ENCODE measurements around the gene CMTM4. TPM values are rescaled to one million over a fixed set of nuclear protein-coding genes. Genes with fewer than 3 reads are reported as not detected.
"Not testable (repeated sequence)": the region's sequence is repeated elsewhere in the genome, so short reads cannot be mapped to it uniquely, and the experiment has no call there.

Gene CMTM4
- total RNA-seq, 1 donor from 2014 or later: 13.1 TPM

- ATAC-seq: no peak
Observed at GRCh38 chr16:66614161-66614802, 82.3 kb downstream of the CMTM4 start.

DNA sequence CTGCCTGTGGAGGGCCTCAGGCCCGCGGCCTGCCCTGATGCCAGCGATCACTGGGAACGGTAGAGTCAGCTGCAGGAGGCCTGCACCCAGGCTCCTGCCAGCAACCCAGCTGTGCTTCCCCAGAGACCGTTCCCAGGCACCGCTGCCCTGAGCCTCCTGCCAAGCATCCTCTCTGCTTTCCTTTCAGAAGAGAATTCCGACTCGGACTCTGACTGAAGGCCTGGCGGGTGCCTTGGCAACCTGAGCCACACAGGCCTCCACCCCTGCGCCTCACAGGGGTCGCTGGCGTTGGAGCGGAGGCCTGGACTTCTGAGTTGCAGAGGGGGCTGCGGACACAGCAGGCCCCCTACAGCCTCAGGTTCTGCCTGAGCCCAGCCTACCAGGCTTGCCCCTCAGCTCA lies 84.1 kb downstream of the CMTM4 start:
- no peak for ATAC-seq

- not testable (repeated sequence) for ATAC-seq
Observed at GRCh38 chr16:66611911-66612310, 84.6 kb downstream of the CMTM4 start.

DNA sequence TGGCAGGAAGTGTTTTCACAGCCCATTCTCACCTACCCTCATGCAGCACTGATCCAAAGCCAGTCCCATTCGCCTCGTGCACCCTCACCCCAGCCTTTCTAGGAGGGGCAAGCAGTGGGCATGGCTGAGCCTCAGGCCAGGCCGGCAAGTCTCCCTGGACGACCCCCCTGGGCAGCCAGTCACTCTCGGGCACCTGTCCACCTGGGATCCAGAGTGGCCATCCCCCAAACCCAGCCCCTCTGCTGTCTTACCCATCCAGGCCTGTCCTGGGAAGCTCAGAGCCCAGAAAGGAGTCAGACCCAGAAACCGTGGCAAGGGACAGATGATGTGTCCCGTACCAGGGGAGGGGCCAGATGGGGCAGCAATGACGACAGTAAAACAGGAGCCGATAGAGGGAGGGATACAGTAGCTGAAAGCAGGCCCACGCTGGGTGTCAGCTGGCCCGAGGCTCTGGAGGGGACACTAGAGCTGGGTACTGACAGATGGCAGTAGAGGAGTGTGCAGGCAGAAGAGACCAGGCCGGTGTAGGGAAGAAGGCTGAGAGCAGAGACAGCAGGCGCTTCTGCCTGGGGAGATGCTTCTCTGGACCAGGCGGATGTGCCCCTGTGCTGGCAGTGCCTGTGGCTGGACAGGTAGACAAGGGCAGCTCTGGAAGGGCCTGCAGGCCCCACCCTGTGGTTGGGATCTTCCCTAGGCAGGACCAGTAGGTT lies 86.3 kb downstream of the CMTM4 start:
- ATAC-seq: no peak

DNA sequence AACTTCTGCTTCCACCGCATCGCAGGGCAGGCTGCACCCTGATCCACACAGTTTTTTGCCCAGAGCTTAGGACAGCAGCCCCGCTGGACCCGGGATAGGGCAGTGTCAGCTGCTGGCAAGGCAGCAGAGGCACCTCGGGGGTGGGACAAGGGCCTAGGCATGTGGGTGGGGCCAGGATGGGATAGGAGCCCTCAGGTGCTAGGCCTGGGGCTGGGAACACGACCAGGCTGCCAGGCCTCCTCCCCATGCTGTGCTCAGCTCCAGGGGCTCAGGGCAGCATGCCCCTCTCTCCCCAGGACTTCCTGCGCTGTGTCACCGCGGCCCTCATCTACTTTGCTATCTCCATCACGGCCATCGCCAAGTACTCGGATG lies 87.4 kb downstream of the CMTM4 start:
- no peak for ATAC-seq

GRCh38 chr16:66608241-66609138 lies 88.1 kb downstream of the CMTM4 start:
- ATAC-seq: peak; percentile 75

GRCh38 chr16:66605979-66606751 lies 90.4 kb downstream of the CMTM4 start:
- no peak for ATAC-seq

GRCh38 chr16:66605177-66605978 lies 91.2 kb downstream of the CMTM4 start:
- peak; percentile 41 for ATAC-seq

DNA sequence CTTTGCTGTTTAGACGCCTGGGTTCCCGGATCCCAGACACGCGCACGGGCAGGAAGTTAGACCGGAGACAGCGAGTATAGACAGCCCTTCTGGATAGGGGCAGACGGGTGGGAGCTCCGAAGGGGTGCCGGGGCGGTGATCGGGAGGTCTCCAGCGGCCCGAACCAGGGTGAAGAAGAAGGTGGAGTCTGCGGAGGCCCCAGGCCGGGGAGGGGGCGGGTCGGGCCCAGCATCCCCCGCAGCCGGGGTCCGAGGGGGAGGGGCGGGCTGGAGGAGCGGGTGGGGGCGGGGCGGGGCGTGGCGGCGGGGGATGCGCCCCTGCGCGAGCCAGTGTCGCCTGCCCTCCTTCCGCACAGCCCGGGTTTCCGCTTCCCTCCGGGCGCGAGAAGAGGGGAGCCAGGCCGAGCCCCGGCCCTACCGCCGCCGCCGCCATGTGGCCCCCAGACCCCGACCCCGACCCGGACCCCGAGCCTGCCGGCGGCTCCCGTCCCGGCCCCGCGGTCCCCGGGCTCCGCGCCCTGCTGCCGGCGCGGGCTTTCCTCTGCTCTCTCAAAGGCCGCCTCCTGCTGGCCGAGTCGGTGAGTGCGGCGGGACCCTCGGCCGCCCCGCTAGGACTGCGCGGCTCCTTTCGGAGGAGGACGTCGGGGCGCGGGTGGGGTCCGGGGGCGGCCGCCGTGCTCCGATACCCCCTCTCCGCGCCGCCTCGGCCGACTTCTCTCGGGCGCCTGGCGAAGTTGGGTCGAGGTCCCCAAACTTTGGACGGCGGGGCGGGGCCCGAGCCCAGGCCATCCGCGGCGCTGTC lies 92.0 kb downstream of the CMTM4 start, which contains the start of gene CMTM3:
Gene CMTM3 (plus strand): TSS at position 329 of the 801 bp plus-strand sequence. CDS start 102 bp downstream, at position 431.
- peak; percentile 53 for ATAC-seq

GRCh38 chr16:66603537-66604375 lies 92.8 kb downstream of the CMTM4 start:
- peak; percentile 32 for ATAC-seq

DNA sequence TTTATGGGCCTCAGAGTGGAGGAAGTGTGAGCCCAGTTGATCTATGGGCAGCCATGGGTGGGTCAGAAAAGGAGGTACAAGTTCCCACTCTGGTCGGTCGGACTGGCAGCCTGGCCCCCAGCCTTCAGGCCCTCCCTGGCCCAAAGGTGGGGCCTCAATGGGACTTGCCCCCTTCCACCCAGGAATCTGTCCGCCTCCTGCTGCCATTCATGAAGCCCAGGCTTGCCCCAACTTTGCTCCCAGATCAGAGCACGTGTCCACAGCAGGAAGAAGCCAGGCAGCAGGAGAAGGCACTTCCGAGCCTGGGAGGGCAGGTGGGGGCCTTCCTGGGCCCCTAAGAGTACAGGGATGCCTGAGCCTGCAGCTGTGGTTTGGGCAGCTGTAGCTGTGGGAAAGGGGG lies 95.1 kb downstream of the CMTM4 start:
- ATAC-seq: no peak

DNA sequence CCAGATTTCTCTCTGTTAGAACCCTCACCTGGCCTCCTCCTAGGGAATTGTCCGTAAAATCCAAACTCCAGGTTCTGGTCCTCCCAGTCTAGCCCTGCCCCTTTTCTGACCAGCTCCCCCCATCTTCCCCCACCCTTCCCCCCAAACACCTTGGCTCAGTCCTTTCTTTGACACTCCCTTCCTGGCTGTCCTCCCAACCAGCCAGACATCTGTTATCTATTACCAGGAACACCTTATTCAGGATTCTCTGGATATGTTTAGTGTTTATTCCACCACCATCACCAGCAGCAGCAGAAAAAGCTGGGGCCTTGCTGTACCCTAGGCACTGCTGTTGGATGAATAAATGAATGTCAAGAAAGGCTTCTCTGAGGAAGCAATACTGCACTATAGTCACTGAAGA lies 96.1 kb downstream of the CMTM4 start:
- ATAC-seq: no peak

GRCh38 chr16:66599726-66600125 lies 96.8 kb downstream of the CMTM4 start:
- ATAC-seq: no peak

- ATAC-seq: peak; percentile 55
Observed at GRCh38 chr16:66598111-66598510, 98.4 kb downstream of the CMTM4 start.

- no peak for ATAC-seq
Observed at GRCh38 chr16:66596986-66597848, 99.3 kb downstream of the CMTM4 start.

DNA sequence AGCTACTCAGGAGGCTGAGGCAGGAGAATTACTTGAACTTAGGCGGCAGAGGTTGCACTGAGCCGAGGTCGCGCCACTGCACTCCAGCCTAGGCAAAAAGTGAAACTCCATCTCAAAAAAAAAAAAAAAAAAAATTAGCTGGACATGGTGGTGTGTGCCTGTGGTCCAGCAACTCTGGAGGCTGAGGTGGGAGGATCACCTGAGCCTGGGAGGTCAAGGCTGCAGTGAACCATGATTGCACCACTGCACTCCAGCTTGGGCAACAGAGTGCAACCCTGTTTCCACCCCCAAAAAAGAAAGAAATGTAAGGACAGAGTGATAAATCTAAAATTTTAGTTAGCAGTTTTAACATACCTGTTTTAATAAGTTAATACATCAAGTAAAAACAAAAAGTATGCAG lies 100.0 kb downstream of the CMTM4 start:
- not testable (repeated sequence) for ATAC-seq

GRCh38 chr16:66594739-66595138 lies 101.8 kb downstream of the CMTM4 start:
- no peak for ATAC-seq

- ATAC-seq: no peak
Observed at GRCh38 chr16:66592814-66593213, 103.7 kb downstream of the CMTM4 start.

- no peak for ATAC-seq
Observed at GRCh38 chr16:66592241-66592640, 104.3 kb downstream of the CMTM4 start.
